Measurements from ENCODE around the gene PTGDS. TPM values are rescaled to one million over a fixed set of nuclear protein-coding genes. Genes with fewer than 3 reads are reported as not detected.

Gene PTGDS
- total and polyA plus RNA-seq, 10 of the 15 experiments (the other 5 are each of a cell fraction or from before 2014, with no cell fraction given): not detected

- no peak overlapping the region for H3K4me2 ChIP-seq (ENCODE audit: control insufficient read depth, insufficient read depth)
- H3K9me3 ChIP-seq (replicated peaks; ENCODE audit: control insufficient read depth, insufficient read depth, low read length): peaks cover 2% of the 10 kb centered on the region; the same call in 2 of the 3 replicates
- H3K4me3 ChIP-seq: no peak overlapping the region
- ChIA-PET RAD21 (ENCODE audit: unreplicated experiment) (no interaction called here), CTCF (interaction anchor here (1.1 kb wide), 1 partner anchor 29 kb away, joined by 5 read pairs; no protein-coding TSS in a partner anchor), POLR2A (no interaction called here), SMC1A (ENCODE audit: uncharacterized antibody, unreplicated experiment) (no interaction called here)
- H3K27me3 ChIP-seq (replicated peaks in 1 of 2; ENCODE audit: control insufficient read depth in 2 of 2, insufficient read depth in 2 of 2, low read length in 1 of 2): 0 out of 4 replicates have a peak, but pooled peaks cover 0 to 4% of the 10 kb centered on the region in 2 experiments
- FAIRE-seq (no peak), ATAC-seq (no peak), DNase-seq (ENCODE audit: low read depth, low spot score) (no peak)
- H3K9ac ChIP-seq (ENCODE audit: control insufficient read depth, insufficient read depth, low read length): no peak overlapping the region
- no peaks in the 10 kb centered on the region for H4K20me1 ChIP-seq (ENCODE audit: control insufficient read depth, insufficient read depth)
- 32% methylated on average over 24 of the region's 24 CpGs for WGBS (ENCODE audit: insufficient coverage, insufficient replicate concordance, low lambda C conversion rate, missing lambda C conversion rate)
- H3K36me3 ChIP-seq (ENCODE audit: control insufficient read depth in 2 of 2, insufficient read depth in 2 of 2, low read length in 1 of 2): no peaks in the 10 kb centered on the region
- in situ Hi-C loops (cut with MboI) (no loop called here), intact Hi-C loops (cut with micrococcal nuclease; ENCODE audit: unreplicated experiment) (no loop called here)
- BruUV-seq (replicated peaks): no TSS peak
- H3K4me1 ChIP-seq (ENCODE audit: control insufficient read depth, insufficient read depth, low read length): no peaks in the 10 kb centered on the region
- peak; percentile 39 for TF ChIP-seq RUNX3 (IDR thresholded peaks at IDR 0.05; ENCODE audit: low read length)
- TF ChIP-seq, protein P1, sequence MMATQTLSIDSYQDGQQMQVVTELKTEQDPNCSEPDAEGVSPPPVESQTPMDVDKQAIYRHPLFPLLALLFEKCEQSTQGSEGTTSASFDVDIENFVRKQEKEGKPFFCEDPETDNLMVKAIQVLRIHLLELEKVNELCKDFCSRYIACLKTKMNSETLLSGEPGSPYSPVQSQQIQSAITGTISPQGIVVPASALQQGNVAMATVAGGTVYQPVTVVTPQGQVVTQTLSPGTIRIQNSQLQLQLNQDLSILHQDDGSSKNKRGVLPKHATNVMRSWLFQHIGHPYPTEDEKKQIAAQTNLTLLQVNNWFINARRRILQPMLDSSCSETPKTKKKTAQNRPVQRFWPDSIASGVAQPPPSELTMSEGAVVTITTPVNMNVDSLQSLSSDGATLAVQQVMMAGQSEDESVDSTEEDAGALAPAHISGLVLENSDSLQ (IDR thresholded peaks at IDR 0.05): no peak
- no peak overlapping the region for H3K27ac ChIP-seq (ENCODE audit: control insufficient read depth, insufficient read depth)
- no peak overlapping the region for H2AFZ ChIP-seq (ENCODE audit: control insufficient read depth, low read depth, low read length)
- no peaks in the 10 kb centered on the region for H3K79me2 ChIP-seq (ENCODE audit: control insufficient read depth, insufficient read depth, low read length)
These were observed 29.1 kb downstream of the PTGDS start for GRCh38 chr9:137006116-137007003.

- in situ Hi-C loops (cut with MboI): no loop called here
These were observed 30.0 kb downstream of the PTGDS start for GRCh38 chr9:137007108-137007815.

More at GRCh38 chr9:137007108-137007815, 30.0 kb downstream of the PTGDS start:
- RAD21 ChIA-PET (ENCODE audit: unreplicated experiment): no interaction called here
- H3K4me2 ChIP-seq (ENCODE audit: control insufficient read depth, insufficient read depth): no peak overlapping the region
- no peak for ATAC-seq
- no peaks in the 10 kb centered on the region for H3K79me2 ChIP-seq (ENCODE audit: control insufficient read depth, insufficient read depth, low read length)
- no peak overlapping the region for H3K9ac ChIP-seq (ENCODE audit: control insufficient read depth, insufficient read depth, low read length)
- H3K27ac ChIP-seq (ENCODE audit: control insufficient read depth, insufficient read depth): no peak overlapping the region
- no peaks in the 10 kb centered on the region for H3K27me3 ChIP-seq (replicated peaks in 1 of 2; ENCODE audit: control insufficient read depth in 2 of 2, insufficient read depth in 2 of 2, low read length in 1 of 2)
- FAIRE-seq: no peak
- POLR2A ChIA-PET: no interaction called here
- TF ChIP-seq PAX5 (IDR thresholded peaks at IDR 0.05; ENCODE audit: borderline replicate concordance, low read depth, low read length): no peak
- no peak for TF ChIP-seq RBBP5 (conservative IDR thresholded peaks at IDR 0.05)
- TF ChIP-seq PBX3 (IDR thresholded peaks at IDR 0.05; ENCODE audit: insufficient replicate concordance, low read depth, low read length): no peak
- TF ChIP-seq, protein P2, sequence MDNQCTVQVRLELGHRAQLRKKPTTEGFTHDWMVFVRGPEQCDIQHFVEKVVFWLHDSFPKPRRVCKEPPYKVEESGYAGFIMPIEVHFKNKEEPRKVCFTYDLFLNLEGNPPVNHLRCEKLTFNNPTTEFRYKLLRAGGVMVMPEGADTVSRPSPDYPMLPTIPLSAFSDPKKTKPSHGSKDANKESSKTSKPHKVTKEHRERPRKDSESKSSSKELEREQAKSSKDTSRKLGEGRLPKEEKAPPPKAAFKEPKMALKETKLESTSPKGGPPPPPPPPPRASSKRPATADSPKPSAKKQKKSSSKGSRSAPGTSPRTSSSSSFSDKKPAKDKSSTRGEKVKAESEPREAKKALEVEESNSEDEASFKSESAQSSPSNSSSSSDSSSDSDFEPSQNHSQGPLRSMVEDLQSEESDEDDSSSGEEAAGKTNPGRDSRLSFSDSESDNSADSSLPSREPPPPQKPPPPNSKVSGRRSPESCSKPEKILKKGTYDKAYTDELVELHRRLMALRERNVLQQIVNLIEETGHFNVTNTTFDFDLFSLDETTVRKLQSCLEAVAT (IDR thresholded peaks at IDR 0.05): no peak
- TF ChIP-seq LARP7 (IDR thresholded peaks at IDR 0.05): no peak
- H3K9me3 ChIP-seq (replicated peaks; ENCODE audit: control insufficient read depth, insufficient read depth, low read length): peaks cover 2% of the 10 kb centered on the region; the same call in 2 of the 3 replicates
- no TSS peak for BruUV-seq (replicated peaks)
- H3K4me1 ChIP-seq (ENCODE audit: control insufficient read depth, insufficient read depth, low read length): no peaks in the 10 kb centered on the region
- 37% methylated on average over 29 of the region's 30 CpGs for WGBS (ENCODE audit: insufficient coverage, insufficient replicate concordance, low lambda C conversion rate, missing lambda C conversion rate)
- SMC1A ChIA-PET (ENCODE audit: uncharacterized antibody, unreplicated experiment): no interaction called here
- H3K4me3 ChIP-seq: no peak overlapping the region
- no peaks in the 10 kb centered on the region for H4K20me1 ChIP-seq (ENCODE audit: control insufficient read depth, insufficient read depth)
- no peaks in the 10 kb centered on the region for H3K36me3 ChIP-seq (ENCODE audit: control insufficient read depth in 2 of 2, insufficient read depth in 2 of 2, low read length in 1 of 2)
- DNase-seq (ENCODE audit: low read depth, low spot score): no peak
- CTCF ChIA-PET: no interaction called here
- no peak overlapping the region for H2AFZ ChIP-seq (ENCODE audit: control insufficient read depth, low read depth, low read length)
- intact Hi-C loops (cut with micrococcal nuclease; ENCODE audit: unreplicated experiment): no loop called here
